Activated CD8-positive, alpha-beta memory T cell treated with anti-CD3 and anti-CD28 coated beads for 24 hours (primary cell): ENCODE data around the gene EBF3.

Source experiments
- DNase-seq: peaks from one replicate; pipeline ENCODE4 v3.0.0-alpha.2; 2020

Gene EBF3

GRCh38 chr10:129825826-129826225 is 138.2 kb downstream of the EBF3 start:
- no peak for DNase-seq

- DNase-seq = no peak
These were observed 138.9 kb downstream of the EBF3 start for GRCh38 chr10:129825221-129825620.

- DNase-seq = no peak
These were observed 143.6 kb downstream of the EBF3 start for GRCh38 chr10:129820451-129820850.

- no peak for DNase-seq
These were observed 147.4 kb downstream of the EBF3 start for GRCh38 chr10:129816656-129817045.

GRCh38 chr10:129815898-129816655 is 148.0 kb downstream of the EBF3 start:
- DNase-seq = no peak

GRCh38 chr10:129814681-129815646 is 149.1 kb downstream of the EBF3 start:
- no peak for DNase-seq

- DNase-seq = no peak
These were observed 151.7 kb downstream of the EBF3 start for GRCh38 chr10:129812398-129812797.

- no peak for DNase-seq
These were observed 152.9 kb downstream of the EBF3 start for GRCh38 chr10:129811208-129811607.

- DNase-seq = no peak
These were observed 154.2 kb downstream of the EBF3 start for GRCh38 chr10:129809841-129810240.

GRCh38 chr10:129809431-129809830 is 154.6 kb downstream of the EBF3 start:
- no peak for DNase-seq

- no peak for DNase-seq
These were observed 155.7 kb downstream of the EBF3 start for GRCh38 chr10:129808092-129808983.

- no peak for DNase-seq
These were observed 156.9 kb downstream of the EBF3 start for GRCh38 chr10:129807211-129807610.

- no peak for DNase-seq
These were observed 163.2 kb downstream of the EBF3 start for GRCh38 chr10:129800796-129801340.

- DNase-seq = no peak
These were observed 164.1 kb downstream of the EBF3 start for GRCh38 chr10:129799942-129800341.

- no peak for DNase-seq
These were observed 167.2 kb downstream of the EBF3 start for GRCh38 chr10:129796710-129797420.

GRCh38 chr10:129793996-129794395 is 170.1 kb downstream of the EBF3 start:
- DNase-seq = no peak

GRCh38 chr10:129793479-129793878 is 170.6 kb downstream of the EBF3 start:
- no peak for DNase-seq

GRCh38 chr10:129792864-129793263 is 171.2 kb downstream of the EBF3 start:
- DNase-seq = no peak

GRCh38 chr10:129792141-129792540 is 171.9 kb downstream of the EBF3 start:
- DNase-seq = no peak

- DNase-seq = no peak
These were observed 173.2 kb downstream of the EBF3 start for GRCh38 chr10:129790715-129791446.

- no peak for DNase-seq
These were observed 175.9 kb downstream of the EBF3 start for GRCh38 chr10:129788215-129788614.
